SK-N-SH (cell line): ENCODE data around the gene SAMD4B. TPM values are rescaled to one million over a fixed set of nuclear protein-coding genes. Genes with fewer than 3 reads are reported as not detected.

ENCODE experiments used
- CTCF ChIA-PET: fragments of 300-600, 350-600 bp; formaldehyde crosslinking; extraction: SDS; loops from one replicate; lab custom pipeline; 2021; lab: Yijun Ruan, JAX
- POLR2A ChIA-PET: fragments of 350-600 bp; sonication (Branson Sonifier 250); formaldehyde crosslinking; extraction: SDS; loops from one replicate; lab custom pipeline; 2020; ENCODE audit warnings: antibody characterized with exemption, inconsistent platforms; lab: Yijun Ruan, JAX
- DNase-seq: peaks from one replicate; pipeline ENCODE4 v3.0.0; 2012
- H2AFZ ChIP-seq: fragments of 200-600 bp; sonication (generic); 2 replicates; pipeline ENCODE4 v1.8.1; 2016; ENCODE audit warnings: antibody characterized with exemption, mild to moderate bottlenecking, low read depth
- H3F3A ChIP-seq: fragments of 200-600 bp; sonication (generic); replicated peaks from 2 replicates; pipeline ENCODE3; 2016; ENCODE audit warnings: antibody characterized with exemption, mild to moderate bottlenecking; ENCODE audit not compliant: insufficient read depth
- H3K27ac ChIP-seq, 2 experiments: fragments of 200-500 bp in 1 of 2; fragments of 200-600 bp in 1 of 2; sonication (Bioruptor generic) in 1 of 2; sonication (generic), shearing (Covaris generic) in 1 of 2; 2 replicates each; pipeline versions ENCODE4 v1.5.1 to v1.6.1; 2014 to 2016; ENCODE audit warnings: low read depth in 2 of 2, inconsistent platforms in 1 of 2, low read length in 1 of 2, mild to moderate bottlenecking in 1 of 2, mixed read lengths in 1 of 2
- H3K27me3 ChIP-seq: fragments of 200-600 bp; sonication (generic), shearing (Covaris generic); 2 replicates; pipeline ENCODE4 v1.6.1; 2016; ENCODE audit warnings: mixed run types; ENCODE audit not compliant: insufficient read depth
- H3K36me3 ChIP-seq, 2 experiments: fragments of 200-500 bp in 1 of 2; fragments of 200-600 bp in 1 of 2; sonication (Bioruptor generic) in 1 of 2; sonication (generic) in 1 of 2; replicated peaks in 1 of 2; 2 replicates each; pipeline versions ENCODE3 to v1.5.1; 2014 to 2016; ENCODE audit warnings: low read length in 1 of 2, mild to moderate bottlenecking in 1 of 2; ENCODE audit not compliant: insufficient read depth in 2 of 2, control insufficient read depth in 1 of 2
- H3K4me1 ChIP-seq, 2 experiments: fragments of 200-500 bp in 1 of 2; fragments of 200-600 bp in 1 of 2; sonication (Bioruptor generic) in 1 of 2; sonication (generic), shearing (Covaris generic) in 1 of 2; 2 replicates each; pipeline versions ENCODE4 v1.5.1 to v1.6.1; 2014 to 2016; ENCODE audit warnings: low read depth in 1 of 2, low read length in 1 of 2, mixed run types in 1 of 2; ENCODE audit not compliant: insufficient read depth in 2 of 2, control insufficient read depth in 1 of 2
- H3K4me2 ChIP-seq: fragments of 200-600 bp; sonication (generic), shearing (Covaris generic); 2 replicates; pipeline ENCODE4 v1.6.1; 2017; ENCODE audit warnings: mixed run types
- H3K4me3 ChIP-seq, 2 experiments: fragments of 200-500 bp in 1 of 2; fragments of 200-600 bp in 1 of 2; sonication (Bioruptor generic) in 1 of 2; sonication (generic), shearing (Covaris generic) in 1 of 2; 2 replicates each; pipeline versions ENCODE4 v1.5.1 to v1.8.1; 2014 to 2016; ENCODE audit warnings: low read depth in 2 of 2, inconsistent platforms in 1 of 2, low read length in 1 of 2, mild to moderate bottlenecking in 1 of 2, mixed read lengths in 1 of 2, moderate library complexity in 1 of 2
- H3K79me2 ChIP-seq: fragments of 200-600 bp; sonication (generic); 2 replicates; pipeline ENCODE4 v1.8.1; 2017; ENCODE audit warnings: mild to moderate bottlenecking; ENCODE audit not compliant: insufficient read depth
- H3K9ac ChIP-seq: fragments of 200-600 bp; sonication (generic); 2 replicates; pipeline ENCODE4 v1.6.1; 2017; ENCODE audit warnings: mixed run types
- H3K9me2 ChIP-seq: fragments of 200-600 bp; sonication (generic); 2 replicates; pipeline ENCODE4 v1.6.1; 2017; ENCODE audit warnings: mixed run types
- H3K9me3 ChIP-seq: fragments of 200-600 bp; sonication (generic); 2 replicates; pipeline ENCODE4 v1.6.1; 2017; ENCODE audit warnings: mixed run types, mild to moderate bottlenecking, moderate library complexity
- H4K20me1 ChIP-seq: fragments of 200-600 bp; sonication (generic); 2 replicates; pipeline ENCODE4 v1.6.1; 2017; ENCODE audit warnings: mild to moderate bottlenecking, mixed run types; ENCODE audit not compliant: insufficient read depth
- JUND ChIP-seq: IDR thresholded peaks from 2 replicates; pipeline ENCODE4 v1.4.0; 2012
- RAD21 ChIP-seq: IDR thresholded peaks from 2 replicates; pipeline ENCODE4 v1.6.1; 2012; ENCODE audit warnings: mild to moderate bottlenecking, low read length
- REST ChIP-seq: IDR thresholded peaks from 2 replicates; pipeline ENCODE4 v1.6.1; 2012; ENCODE audit warnings: mild to moderate bottlenecking, low read depth, low read length, moderate library complexity
- SIN3A ChIP-seq: IDR thresholded peaks from 2 replicates; pipeline ENCODE4 v1.6.1; 2012; ENCODE audit warnings: low read depth, mild to moderate bottlenecking, low read length, moderate library complexity, borderline replicate concordance
- SMC3 ChIP-seq: IDR thresholded peaks from 2 replicates; pipeline ENCODE4 v1.6.1; 2012; ENCODE audit warnings: low read depth, low read length, improper control_type of control experiment
- WGBS: methylation state at CpG from one replicate; pipeline ENCODE4 v1.1.6; 2017; ENCODE audit warnings: low lambda C conversion rate; 5-methylcytosine and 5-hydroxymethylcytosine counted together
- polyA plus RNA-seq, 3 experiments: library from polyadenylated mRNA; depleted of rRNA; stranded (reverse); fragments of >200 nt; gene quantifications; 2 replicates each; pipeline ENCODE4 v1.2.3, GENCODE V29; 2012
- TF ChIP-seq, protein P1 (sequence below): fragments of 200-600 bp; sonication (generic); IDR thresholded peaks from 2 replicates; pipeline ENCODE4 v1.6.1; 2017; ENCODE audit warnings: antibody characterized with exemption, mild to moderate bottlenecking, moderate library complexity

SAMD4B gene
- polyA plus RNA-seq, 1 of the 3 experiments (the other 2 are of a cell fraction) = 83.0 TPM

GRCh38 chr19:39328046-39328705 lies 14.0 kb upstream of the SAMD4B start:
- H3K4me3 ChIP-seq = no peak overlapping the region; a peak in 1 of 4 replicates

More at GRCh38 chr19:39328046-39328705, 14.0 kb upstream of the SAMD4B start:
- H4K20me1 ChIP-seq = no peaks in the 10 kb centered on the region
- H3F3A ChIP-seq = peaks cover 4% of the 10 kb centered on the region
- 27% methylated on average over 17 of the region's 17 CpGs for WGBS
- POLR2A ChIA-PET = interaction anchor here (0.6 kb wide), 1 partner anchor 114 kb away, joined by 3 read pairs; no protein-coding TSS in a partner anchor
- no peak overlapping the region for H3K27ac ChIP-seq
- H3K9me2 ChIP-seq = no peaks in the 10 kb centered on the region
- no peaks in the 10 kb centered on the region for H3K36me3 ChIP-seq
- no peak overlapping the region for H3K4me2 ChIP-seq
- CTCF ChIA-PET = interaction anchor here (0.6 to 3.8 kb wide), 27 partner anchors 8 to 353 kb away, joined by 3 to 64 read pairs (median 5); partner anchors contain the start of genes FBXO17, GMFG, PAK4 and RPS16
- no peaks in the 10 kb centered on the region for H3K4me1 ChIP-seq
- TF ChIP-seq SMC3 = peak; percentile 93
- no peak for TF ChIP-seq REST
- no peak for TF ChIP-seq JUND
- peak; percentile 95 for TF ChIP-seq RAD21
- TF ChIP-seq, protein P1, sequence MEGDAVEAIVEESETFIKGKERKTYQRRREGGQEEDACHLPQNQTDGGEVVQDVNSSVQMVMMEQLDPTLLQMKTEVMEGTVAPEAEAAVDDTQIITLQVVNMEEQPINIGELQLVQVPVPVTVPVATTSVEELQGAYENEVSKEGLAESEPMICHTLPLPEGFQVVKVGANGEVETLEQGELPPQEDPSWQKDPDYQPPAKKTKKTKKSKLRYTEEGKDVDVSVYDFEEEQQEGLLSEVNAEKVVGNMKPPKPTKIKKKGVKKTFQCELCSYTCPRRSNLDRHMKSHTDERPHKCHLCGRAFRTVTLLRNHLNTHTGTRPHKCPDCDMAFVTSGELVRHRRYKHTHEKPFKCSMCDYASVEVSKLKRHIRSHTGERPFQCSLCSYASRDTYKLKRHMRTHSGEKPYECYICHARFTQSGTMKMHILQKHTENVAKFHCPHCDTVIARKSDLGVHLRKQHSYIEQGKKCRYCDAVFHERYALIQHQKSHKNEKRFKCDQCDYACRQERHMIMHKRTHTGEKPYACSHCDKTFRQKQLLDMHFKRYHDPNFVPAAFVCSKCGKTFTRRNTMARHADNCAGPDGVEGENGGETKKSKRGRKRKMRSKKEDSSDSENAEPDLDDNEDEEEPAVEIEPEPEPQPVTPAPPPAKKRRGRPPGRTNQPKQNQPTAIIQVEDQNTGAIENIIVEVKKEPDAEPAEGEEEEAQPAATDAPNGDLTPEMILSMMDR = peak; percentile 97
- no peak for TF ChIP-seq SIN3A
- no peaks in the 10 kb centered on the region for H3K27me3 ChIP-seq
- H2AFZ ChIP-seq = no peak overlapping the region
- no peak overlapping the region for H3K9ac ChIP-seq
- H3K79me2 ChIP-seq = no peaks in the 10 kb centered on the region
- peak; percentile 84 for DNase-seq
- no peaks in the 10 kb centered on the region for H3K9me3 ChIP-seq
